ENCODE data around the gene METTL23.

DNA sequence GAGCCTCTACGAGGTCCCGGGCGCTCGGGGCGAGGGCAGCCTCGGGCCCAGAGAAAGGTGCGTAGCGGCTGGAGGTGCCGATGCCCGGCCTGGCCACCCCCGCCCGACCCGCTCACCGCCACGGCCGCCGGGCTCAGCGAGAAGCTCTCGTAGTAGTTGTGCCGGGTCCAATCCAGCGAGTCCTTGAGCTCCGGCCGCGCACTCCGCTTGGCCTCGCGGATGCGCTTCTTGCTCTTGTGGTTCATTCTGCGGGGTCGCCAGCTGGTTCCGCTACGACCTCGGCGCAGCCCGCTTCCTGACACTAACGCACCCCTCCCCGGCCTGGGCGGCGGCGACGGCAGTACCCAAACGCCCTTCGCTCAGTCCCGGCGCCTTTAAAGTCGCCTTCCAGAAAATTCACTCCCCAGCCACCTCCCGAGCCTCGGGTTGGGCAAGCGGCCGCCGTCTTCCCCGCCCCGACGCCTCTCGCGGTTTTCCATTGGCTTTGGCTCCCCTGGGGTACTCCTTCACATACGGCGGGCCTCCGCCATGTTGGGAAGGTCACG is 336 bp upstream of the METTL23 start, which contains the start of gene JMJD6:
- TF ChIP-seq EZH2 (IDR thresholded peaks at IDR 0.05) (no peak), POLR2AphosphoS5 (IDR thresholded peaks at IDR 0.05; ENCODE audit: borderline replicate concordance, low read depth, low read length) (peak; percentile 84)
